ENCODE data around the gene IDUA. TPM values are rescaled to one million over a fixed set of nuclear protein-coding genes. Genes with fewer than 3 reads are reported as not detected.
"Not testable (repeated sequence)": the region's sequence is repeated elsewhere in the genome, so short reads cannot be mapped to it uniquely, and the experiment has no call there.

The IDUA gene
- 14.1 and 19.6 TPM in 2 replicates for total RNA-seq

GRCh38 chr4:986879-987623, at the start of gene IDUA:
Gene IDUA (plus strand): TSS chr4:987044. CDS start chr4:987085, 41 bp downstream.
- DNase-seq = peak; percentile 83

GRCh38 chr4:939508-939907, 47.3 kb upstream of the IDUA start:
- DNase-seq = not testable (repeated sequence)

DNA sequence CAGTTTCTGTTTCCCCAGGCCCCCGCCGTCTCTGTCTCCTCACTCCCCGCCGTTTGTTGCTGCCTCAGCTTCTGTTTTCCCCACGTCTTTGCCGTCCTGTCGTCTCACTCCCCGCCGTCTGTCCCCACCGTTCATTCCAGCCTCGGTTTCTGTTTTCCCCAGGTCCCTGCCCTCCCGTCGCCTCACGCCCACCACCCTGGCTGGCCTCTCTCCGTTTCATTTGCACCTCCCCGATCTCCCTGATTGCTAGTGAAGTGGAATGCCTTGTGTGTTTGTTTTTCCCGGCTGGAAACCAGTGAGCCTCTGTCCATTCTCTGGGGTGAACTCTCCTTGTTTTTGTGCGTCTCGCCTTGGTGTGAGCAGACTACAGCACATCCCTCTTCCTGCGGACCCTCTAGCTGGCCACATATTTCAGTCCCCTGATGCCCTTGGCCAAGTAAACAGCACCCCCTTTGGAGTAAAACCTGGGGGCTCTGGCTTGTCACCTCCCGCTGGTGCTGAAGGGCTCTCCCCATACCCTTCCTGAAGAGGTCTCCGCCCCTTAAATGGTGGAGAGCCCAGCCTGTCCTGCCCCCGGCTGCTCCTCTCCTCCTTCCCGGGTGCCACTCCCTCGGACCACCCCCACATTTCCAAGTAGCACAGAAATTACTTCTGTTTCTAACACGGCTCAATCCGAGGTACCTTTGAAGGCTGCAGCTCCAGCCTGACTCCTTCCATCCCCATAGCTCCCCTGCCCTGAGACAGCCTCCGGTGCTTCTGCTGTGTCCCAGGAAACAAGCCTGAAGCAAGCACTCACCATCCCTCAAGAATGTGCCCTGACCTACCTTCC, 41.4 kb upstream of the IDUA start:
- DNase-seq = no peak

- no peak for DNase-seq
These were observed 40.8 kb upstream of the IDUA start for GRCh38 chr4:946103-946450.

- DNase-seq = no peak
These were observed 40.0 kb upstream of the IDUA start for GRCh38 chr4:946517-947471.

DNA sequence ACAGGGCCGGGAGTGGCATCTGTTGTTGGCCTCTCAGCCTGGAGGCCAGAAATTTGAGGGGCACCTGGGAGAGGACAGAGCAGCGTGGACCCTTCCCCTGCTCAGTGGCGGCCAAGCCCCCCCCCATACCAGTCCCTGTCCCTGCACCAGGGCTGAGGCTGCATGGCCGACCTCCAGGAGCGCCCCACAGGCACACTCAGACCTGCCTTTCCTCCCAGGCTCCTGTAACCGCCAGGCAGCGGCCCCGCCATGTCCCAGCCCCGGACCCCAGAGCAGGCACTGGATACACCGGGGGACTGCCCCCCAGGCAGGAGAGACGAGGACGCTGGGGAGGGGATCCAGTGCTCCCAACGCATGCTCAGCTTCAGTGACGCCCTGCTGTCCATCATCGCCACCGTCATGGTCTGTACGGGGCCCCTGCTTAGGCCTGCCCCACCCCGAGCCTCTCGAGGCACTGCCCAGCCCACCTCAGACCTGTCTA, 39.3 kb upstream of the IDUA start:
- no peak for DNase-seq

DNA sequence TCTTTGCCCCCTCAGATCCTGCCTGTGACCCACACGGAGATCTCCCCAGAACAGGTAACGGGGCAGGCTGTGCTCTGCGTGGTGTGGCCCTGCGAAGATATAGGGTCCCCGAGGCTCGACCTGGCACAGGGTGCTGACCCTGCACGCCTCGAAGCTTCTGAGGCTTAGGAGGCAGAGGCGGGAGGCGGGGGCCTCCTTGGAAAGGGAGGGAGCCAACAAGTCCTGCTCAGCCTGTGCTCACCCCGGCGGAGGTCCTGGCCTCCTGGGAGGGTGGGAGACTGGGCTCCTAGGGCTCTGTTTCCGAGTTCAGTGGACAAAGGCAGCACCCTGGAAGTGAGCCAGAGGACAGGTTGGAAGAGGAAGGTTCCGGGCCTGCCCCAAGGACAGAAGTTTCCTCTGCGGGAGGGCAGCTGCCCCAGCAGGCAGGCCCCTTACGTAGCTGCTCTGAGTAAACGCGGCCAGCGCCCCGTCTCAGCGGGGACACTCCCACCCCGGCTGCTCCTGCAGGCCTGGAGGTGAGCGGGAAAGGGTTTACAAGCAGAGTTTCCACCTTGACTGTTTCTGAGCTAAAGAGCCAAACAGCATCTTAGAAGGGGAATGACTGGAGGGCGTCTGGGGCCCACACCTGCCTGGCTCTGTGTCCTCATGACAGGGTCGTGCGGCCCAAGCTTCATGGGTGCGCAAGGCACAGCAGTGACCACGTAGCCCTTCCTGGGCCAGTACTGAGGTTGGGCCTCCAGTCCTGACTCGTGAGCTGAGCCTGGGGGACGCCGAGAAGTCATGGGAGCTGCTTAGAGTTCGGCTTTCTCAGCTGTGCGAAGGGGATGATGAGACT, 38.5 kb upstream of the IDUA start:
- DNase-seq = no peak

DNA sequence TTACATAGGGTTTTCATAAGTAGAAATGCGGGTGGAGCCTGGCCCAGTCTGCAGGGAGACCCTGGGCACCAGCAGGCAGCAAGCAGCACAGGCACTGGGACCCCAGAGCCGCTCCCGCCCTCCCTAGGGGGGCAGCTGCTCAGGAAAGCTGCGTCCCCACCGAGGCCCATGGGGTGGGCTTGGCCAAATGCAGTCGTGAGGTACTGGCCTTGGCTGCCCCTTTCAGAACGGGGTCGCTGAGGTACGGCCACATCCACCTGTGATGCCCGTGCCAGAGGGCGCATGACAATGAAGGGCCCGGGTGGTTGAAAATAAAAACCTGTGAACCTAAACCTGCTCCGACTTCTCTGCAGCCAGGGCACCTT, 37.9 kb upstream of the IDUA start:
- no peak for DNase-seq

DNA sequence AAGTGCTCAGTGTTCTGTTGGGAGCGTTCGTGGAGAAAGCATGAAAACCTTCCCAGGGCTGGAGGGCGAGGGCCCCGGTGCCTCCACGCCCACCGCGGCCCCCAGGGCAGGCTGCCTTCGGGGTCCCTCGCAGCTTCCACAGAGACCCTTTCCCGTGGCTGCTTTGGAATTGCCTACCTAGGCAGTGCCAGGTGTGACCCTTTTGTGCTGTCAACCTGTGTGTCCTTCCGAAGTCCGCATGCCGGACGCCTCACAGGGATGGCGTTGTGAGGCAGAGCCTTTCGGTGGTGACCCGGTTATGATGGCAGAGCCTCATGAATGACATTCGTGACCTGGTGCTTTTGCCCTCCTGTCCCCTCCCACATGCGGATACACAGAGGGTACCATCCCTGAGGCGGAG, 37.2 kb upstream of the IDUA start:
- no peak for DNase-seq

DNA sequence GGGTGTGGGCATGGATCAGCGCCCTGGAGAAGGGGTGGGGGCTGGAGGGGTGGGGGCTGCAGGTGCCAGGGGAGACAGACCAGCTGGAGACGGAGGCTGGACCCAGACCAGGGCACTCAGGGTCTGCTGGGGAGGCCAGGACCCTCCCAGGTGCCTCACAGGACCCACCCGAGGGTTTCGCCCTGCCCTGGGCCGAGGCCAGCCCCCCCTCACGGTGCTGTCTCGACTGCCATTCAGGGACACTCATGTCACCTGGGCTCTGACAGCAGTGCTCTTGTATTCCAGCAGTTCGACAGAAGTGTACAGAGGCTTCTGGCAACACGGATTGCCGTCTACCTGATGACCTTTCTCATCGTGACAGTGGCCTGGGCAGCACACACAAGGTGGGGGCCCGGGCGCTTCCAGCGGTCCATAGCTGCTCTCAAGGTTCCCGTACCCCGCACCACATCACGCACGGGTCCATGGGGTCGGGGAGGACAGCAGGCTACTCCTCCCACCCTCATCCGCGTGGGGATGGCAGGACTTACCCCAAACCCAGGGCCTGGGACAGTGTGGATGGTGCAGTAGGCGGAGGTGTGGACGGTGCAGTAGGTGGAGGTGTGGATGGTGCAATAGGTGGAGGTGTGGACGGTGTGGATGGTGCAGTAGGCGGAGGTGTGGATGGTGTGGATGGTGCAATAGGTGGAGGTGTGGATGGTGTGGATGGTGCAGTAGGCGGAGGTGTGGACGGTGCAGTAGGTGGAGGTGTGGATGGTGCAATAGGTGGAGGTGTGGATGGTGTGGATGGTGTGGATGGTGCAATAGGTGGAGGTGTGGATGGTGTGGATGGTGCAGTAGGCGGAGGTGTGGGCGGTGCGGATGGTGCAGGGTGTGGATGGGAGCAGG, 36.5 kb upstream of the IDUA start:
- DNase-seq = no peak

DNA sequence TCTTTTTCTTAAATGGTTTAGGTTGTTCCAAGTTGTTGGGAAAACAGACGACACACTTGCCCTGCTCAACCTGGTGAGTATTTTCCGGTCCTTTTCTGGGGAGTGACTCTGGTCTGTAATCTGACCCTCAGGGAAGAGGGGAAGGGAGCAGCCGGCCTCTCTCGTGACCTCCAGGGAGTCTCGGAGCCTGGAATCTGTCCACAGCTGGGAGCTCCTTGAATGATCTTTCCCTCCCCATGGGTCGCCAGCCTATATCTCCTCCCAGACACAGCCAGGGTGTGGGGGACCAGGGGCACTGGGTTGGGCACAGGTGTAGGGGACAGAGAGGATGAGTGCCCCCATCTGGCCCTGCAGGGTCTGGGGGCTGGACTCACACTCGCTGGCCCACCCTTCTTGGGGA, 35.7 kb upstream of the IDUA start:
- no peak for DNase-seq

DNA sequence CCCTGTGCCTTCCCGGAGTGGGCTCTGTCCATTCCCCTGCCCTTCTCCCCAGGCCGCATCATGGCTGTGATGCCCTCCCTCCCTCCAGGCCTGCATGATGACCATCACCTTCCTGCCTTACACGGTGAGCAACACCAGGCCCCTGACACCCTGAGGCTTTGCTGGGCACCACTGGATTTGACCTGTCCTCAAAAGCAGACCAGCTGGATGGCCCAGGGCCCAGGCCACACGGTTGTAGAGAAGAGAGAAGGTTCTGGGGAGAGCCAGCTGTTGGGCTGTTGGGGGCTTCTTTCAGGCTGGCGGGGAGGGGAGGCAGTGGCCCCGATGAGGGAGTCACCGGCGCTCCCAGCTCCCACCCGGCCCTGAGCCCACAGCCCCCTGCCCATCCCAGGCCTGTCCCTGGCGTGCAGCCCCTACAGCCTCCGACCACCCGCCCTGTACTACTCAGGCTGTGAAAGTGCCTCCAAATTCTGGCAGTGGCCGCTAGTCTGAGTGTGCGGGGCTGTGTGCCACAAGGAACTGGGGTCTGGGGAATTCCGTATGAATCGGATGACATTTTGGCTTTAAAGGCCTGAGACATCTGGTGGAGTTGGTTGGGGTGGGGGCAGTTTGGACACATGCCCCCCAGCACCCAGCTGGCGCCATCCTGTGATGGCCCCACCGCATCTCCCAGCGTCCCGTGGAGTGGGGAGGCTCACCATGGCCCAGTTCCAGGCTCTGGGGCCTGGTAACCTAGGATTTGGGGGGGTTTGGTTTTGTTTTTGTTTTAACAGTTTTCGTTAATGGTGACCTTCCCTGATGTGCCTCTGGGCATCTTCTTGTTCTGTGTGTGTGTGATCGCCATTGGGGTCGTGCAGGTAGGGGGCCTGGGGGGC, 35.0 kb upstream of the IDUA start:
- DNase-seq = no peak

- DNase-seq = no peak
These were observed 33.8 kb upstream of the IDUA start for GRCh38 chr4:952881-953573.

- DNase-seq = no peak
These were observed 33.3 kb upstream of the IDUA start for GRCh38 chr4:953574-953915.

DNA sequence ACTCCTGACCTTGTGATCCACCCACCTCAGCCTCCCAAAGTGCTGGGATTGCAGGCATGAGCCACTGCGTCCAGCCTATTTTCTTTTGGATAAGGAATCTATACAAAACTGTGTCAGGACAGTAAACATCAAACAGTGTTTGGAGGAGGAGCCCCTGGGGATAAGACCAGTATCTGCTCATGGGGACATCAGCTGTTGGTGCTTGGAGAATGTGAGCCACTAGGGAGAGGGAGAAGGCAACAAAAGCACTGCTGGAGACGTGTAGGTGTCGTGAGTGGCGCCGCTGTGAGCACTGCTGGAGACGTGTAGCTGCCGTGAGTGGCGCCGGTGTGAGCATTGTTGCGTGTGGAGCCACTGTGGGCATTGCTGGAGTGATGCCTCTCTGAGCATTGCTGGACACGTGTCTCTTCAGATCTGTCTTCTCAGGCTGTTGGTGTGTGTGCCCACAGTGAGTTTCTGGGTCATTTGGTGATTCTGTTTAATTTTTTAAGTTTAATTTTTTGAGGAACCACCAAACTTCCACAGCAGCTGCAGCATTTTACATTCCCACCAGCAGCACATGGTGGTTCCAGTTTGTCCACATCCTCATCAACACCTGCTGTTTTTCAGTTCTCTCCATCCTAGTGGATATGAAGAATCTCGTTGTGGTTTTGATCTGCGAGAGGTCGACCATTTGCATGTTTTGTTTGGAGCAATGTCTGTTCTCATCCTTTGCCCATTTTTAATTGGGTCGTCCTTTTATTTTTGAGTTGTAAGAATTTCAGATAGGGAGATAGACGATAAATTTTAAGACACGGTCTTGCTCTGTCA, 32.4 kb upstream of the IDUA start:
- no peak for DNase-seq

DNA sequence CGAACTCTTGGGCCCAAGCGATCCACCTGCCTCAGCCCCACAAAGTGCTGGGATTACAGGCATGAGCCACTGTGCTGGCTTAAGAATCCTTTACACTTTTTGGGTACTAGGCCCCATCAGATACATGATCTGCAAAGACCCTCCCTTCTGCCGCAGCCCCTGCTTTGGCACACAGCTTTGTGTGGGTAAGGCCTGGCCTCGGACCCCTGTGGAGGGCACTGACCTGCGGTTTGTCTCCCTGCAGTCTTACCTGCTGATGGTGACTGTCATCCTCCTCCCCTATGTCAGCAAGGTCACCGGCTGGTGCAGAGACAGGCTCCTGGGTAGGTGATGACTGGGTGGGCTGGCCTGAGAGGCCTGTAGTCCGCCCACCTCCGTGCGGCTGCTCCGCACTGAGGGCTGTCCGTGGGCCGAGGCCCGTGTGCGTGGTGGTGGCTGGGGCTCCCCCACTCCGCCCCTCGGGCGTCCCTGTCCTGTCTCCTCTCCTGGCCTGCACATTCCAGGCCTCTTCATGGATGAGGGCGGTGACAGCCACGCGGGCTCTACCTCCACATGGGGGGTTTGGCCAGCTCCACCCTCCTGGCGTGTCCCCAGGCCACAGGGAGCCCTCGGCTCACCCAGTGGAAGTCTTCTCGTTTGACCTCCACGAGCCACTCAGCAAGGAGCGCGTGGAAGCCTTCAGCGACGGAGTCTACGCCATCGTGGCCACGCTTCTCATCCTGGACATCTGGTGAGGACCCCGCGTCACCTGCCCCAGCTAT, 31.5 kb upstream of the IDUA start:
- no peak for DNase-seq

- DNase-seq = no peak
These were observed 30.9 kb upstream of the IDUA start for GRCh38 chr4:955931-956381.
